NCI-H2227 (cell line): Measurements from ENCODE around the gene ZNF587.
"Not testable (repeated sequence)": the region's sequence is repeated elsewhere in the genome, so short reads cannot be mapped to it uniquely, and the experiment has no call there.

ENCODE experiments used
- DNase-seq: peaks from one replicate; lab custom pipeline; 2025; ENCODE audit not compliant: unreplicated experiment; lab: John Stamatoyannopoulos, UW

Gene ZNF587

DNA sequence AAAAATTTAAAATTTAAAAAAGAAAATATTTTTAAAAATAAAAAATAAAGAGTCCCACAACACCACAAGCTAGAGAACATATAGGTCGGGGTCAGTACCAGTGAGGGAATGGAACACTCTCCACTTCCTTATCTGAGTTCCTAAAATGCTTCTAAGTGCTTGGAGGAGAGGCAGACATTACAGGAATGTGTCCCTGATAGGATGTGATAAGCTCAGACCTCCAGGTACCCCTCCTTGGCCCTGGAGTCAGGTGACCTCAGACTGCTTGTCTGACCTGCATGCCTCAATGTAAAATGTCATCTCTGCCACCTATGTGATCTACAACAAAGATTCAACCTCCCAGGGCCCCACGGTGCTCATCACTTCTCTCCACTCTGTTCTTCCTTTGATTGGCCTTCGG, 36.4 kb downstream of the ZNF587 start:
- no peak for DNase-seq

DNA sequence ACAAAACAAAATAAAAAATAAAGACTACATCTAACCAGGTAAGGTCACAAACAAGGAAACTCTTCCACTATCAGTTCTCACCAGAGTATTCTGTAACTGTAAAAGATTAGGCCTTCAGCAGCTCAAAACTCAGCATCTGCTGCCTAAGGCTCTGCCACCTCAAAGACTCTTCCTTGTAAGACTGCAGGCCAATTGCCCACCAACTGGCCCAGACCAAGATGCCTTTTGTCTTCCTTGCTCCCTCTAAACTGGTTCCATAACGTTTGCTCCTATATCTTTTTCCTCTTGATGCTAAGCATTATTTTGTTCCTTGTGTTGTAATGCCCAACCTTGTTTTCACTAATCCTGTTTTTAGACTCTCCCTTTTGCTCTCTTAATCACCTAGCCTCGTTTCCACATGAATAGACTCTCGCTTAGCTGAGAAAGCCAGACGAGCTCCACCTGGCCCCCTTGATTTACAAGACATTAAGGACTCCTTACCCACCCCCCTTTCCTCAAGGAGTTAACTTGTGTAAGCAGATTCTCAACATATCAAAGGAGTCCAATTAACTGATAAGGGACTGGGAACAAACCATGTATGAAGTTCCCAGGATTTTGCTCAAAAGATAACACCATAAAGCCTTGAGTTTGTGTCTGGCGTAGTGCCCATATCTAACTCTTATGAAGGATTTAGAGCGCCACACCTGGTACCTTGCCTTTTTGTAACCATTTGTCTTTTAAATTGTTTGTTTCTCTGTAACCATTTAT, 37.7 kb downstream of the ZNF587 start:
- DNase-seq: no peak

DNA sequence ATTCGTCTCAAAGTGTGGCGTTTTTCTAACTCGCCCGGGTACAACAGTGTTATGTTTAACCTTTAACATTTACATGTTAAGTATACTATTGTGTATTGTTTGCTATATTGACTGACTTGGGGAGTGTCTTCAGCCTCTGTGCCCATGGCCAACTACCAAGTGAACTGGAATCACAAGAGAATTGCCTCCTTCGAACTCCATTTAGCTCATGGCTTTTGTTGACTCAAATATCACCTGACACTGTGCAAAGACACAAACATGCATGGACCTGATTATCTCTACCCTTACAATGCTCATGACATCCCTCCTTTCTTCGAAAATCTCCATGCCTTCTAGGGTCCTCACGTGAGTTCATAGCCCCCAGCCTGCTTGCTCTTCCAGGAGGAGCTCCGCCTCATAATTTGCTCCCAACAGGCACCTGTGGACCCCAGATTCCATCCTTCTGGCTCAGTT, 38.5 kb downstream of the ZNF587 start:
- no peak for DNase-seq

DNA sequence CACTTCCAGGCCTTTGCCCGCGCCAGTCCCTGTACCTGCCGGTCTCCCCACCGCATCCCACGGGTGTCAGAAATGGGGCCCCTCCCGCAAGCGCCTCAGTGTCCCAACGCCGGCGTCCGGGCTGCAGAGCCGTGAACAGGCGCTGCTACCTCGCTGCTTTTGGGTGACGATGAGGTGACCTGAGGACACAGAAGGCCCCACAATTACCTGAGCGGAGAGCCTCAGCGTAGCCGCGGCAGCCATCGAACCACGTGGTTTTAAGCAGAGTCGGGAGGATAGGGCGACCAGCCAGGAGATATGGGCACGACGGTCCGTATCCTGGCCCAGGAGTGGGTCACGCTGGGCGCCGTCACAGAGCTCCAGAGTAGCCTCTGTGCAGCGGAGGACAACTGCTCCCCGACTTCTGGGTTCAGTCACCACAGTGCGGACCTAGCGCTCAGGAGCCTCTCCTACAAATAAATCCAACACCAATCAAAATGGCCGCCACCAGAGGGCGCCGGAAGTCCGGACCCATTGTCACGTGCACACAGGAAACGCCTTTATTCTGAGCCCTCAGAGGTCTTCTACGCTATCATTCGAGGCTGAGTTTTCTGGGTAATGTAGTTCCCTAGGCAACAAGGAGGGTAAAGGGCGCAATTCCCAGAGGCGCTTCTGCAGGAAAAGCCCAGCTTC, 39.0 kb downstream of the ZNF587 start, which contains the start of gene ZNF814:
ZNF814 (minus strand) TSS at position 478 of the 672 bp plus-strand sequence; CDS start at position 243, 235 bp downstream.
- no peak for DNase-seq

DNA sequence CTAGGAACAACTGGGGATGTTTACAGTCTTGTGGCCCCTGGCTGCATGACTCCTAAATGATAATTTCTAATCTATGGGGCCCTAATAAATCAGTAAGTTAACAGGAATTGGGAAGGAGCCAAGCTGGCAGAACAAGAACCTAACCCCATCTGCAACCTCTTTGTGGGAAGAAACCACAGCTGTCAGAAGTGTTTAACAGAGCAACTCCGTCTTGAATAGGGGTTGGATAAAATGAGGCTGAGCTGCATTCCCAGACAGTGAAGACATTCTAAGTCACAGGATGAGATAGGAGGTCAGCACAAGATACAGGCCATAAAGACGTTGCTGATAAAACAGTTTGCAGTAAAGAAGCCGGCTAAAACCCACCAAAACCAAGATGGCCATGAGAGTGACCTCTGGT, 41.0 kb downstream of the ZNF587 start:
- DNase-seq: not testable (repeated sequence)

DNA sequence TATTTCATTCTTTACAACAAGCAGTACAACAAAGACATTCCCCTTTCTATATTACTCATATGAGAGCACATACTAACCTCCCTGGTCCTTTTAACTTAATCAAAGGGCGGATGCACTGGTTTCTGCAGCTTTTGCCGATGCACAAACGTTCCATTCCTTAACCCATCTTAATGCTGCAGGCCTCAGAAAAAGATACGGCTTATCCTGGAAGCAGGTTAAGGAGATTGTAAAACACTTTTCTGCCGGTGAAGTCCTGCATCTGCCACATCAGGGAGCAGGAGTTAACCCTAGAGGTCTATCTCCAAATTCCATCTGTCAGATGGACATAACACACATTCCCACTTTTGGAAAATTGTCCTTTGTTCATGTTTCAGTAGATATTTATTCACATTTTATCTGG, 50.7 kb downstream of the ZNF587 start:
- DNase-seq: no peak

DNA sequence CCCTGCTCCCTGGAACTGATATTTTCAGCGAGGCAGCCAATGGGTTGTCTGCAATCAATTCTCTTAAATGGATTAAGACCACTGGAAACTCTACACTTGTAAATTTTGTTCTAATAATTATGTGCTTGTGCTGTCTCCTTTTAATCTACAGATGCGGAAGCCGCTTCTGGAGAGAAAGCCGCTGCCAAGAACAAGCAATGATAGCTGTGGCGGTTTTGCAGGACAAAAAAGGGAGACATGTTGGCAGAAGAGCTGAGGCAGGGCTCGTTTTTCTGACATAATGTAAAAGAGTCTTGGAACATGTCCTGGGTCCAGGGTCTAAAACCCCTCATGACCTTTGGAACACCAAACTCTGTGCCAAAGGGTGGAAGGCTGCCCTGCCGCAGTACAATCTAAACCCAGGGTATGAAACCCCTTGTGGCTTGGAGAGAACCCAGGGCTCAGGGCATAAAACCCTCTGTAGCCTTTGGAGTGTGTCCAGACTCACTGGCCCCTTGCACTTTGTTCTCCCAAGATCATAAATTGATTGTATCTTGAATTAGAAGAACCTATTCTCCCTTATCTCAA, 54.0 kb downstream of the ZNF587 start:
- no peak for DNase-seq

DNA sequence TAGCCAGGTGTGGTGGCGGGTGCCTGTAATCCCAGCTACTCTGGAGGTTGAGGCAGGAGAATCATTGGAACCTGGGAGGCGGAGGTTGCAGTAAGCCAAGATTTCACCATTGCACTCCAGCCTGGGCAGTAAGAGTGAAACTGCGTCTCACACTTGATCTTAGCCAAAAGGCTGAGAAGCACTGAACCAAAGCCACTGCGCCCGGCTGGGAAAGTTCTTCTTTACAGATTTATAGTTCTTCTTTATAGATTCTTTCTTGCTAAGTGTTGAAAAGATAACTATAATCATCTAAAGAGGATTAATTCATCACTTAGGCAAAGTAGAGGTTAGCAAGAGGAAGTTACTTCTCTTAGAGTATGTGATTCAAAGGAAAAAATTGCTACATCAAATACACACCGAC, 55.6 kb downstream of the ZNF587 start:
- DNase-seq: no peak

DNA sequence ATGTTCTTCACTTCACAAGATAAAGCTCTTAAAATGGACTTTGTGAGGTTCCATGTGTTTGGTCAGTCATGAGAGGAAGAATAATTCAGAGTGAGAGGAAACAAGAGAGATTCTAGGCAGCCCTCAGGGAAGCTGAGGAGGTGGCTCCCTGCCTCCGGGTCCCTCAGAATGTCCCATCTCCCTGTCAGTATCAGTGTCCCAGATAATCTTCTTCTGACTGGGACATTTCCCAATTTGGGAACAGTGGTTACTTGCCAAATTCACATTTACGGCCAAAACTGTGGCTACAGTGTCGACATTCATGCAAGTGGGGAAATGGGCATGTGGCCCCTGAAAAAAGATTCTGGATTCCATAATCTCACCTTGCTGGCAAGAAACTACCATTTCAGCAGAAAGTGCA, 57.7 kb downstream of the ZNF587 start:
- DNase-seq: no peak

DNA sequence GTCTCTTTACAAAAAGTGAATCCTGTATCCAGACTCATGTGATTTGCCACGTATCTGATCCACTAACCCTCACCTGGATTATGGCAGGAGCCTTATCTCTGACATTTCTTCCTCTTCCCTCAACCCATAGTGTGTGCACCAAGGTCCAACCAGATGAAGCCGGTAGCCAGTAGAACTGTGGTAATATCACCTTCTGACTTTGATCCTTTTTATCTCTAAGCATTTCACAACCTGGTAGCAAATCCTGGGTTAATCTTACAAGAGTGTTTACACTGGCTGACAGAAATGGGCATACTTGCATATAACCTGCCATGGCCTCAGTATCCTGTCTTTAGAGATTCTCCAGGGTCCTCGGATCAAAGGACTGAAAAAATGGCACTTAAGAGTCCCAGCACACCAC, 64.9 kb downstream of the ZNF587 start:
- DNase-seq: no peak
